AG10803 (cell line): Measurements from ENCODE around the gene PLOD1.

Experiments
- DNase-seq: peaks from one replicate; pipeline ENCODE4 v3.0.0; 2010; ENCODE audit warnings: low read depth
- H3K4me3 ChIP-seq: 2 replicates; pipeline ENCODE4 v1.5.1; 2011; ENCODE audit warnings: mild to moderate bottlenecking, low read length, control low read depth
- TF ChIP-seq, protein P1 (sequence below): conservative IDR thresholded peaks from 2 replicates; pipeline ENCODE4 v1.5.1; 2011; ENCODE audit warnings: mild to moderate bottlenecking, low read length, control low read depth, inconsistent platforms

The PLOD1 gene

GRCh38 chr1:12016182-12016581 lies 81.7 kb downstream of the PLOD1 start:
- DNase-seq: no peak
- TF ChIP-seq, protein P1, sequence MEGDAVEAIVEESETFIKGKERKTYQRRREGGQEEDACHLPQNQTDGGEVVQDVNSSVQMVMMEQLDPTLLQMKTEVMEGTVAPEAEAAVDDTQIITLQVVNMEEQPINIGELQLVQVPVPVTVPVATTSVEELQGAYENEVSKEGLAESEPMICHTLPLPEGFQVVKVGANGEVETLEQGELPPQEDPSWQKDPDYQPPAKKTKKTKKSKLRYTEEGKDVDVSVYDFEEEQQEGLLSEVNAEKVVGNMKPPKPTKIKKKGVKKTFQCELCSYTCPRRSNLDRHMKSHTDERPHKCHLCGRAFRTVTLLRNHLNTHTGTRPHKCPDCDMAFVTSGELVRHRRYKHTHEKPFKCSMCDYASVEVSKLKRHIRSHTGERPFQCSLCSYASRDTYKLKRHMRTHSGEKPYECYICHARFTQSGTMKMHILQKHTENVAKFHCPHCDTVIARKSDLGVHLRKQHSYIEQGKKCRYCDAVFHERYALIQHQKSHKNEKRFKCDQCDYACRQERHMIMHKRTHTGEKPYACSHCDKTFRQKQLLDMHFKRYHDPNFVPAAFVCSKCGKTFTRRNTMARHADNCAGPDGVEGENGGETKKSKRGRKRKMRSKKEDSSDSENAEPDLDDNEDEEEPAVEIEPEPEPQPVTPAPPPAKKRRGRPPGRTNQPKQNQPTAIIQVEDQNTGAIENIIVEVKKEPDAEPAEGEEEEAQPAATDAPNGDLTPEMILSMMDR: no peak
- no peak overlapping the region for H3K4me3 ChIP-seq

GRCh38 chr1:12019858-12020509 lies 85.5 kb downstream of the PLOD1 start:
- TF ChIP-seq, protein P1: no peak
- peak overlapping the region; percentile 82 for H3K4me3 ChIP-seq
- DNase-seq: no peak

- TF ChIP-seq, protein P1: no peak
- DNase-seq: no peak
- H3K4me3 ChIP-seq: no peak overlapping the region
These were observed 87.1 kb downstream of the PLOD1 start for GRCh38 chr1:12021616-12022015.

- no peak for DNase-seq
- no peak overlapping the region for H3K4me3 ChIP-seq
- TF ChIP-seq, protein P1: no peak
These were observed 87.5 kb downstream of the PLOD1 start for GRCh38 chr1:12022036-12022435.
